Neural progenitor cell (in vitro differentiated cells): ENCODE measurements around the gene PRKCE.

Source experiments
- CTCF ChIP-seq: fragments of 200-600 bp; sonication (generic); IDR thresholded peaks from 2 replicates; pipeline ENCODE4 v1.5.1; 2017; ENCODE audit warnings: antibody characterized with exemption, mild to moderate bottlenecking
- EZH2 ChIP-seq: fragments of 200-600 bp; sonication (generic); IDR thresholded peaks from 2 replicates; pipeline ENCODE4 v1.6.1; 2017; ENCODE audit warnings: antibody characterized with exemption, mild to moderate bottlenecking, moderate library complexity
- EZH2phosphoT487 ChIP-seq: fragments of 200-600 bp; sonication (generic); IDR thresholded peaks from 2 replicates; pipeline ENCODE4 v1.6.1; 2017; ENCODE audit warnings: antibody characterized with exemption

- TF ChIP-seq CTCF (no peak), EZH2phosphoT487 (no peak), EZH2 (no peak)
Measured at GRCh38 chr2:45612731-45613130, 38.7 kb upstream of the PRKCE start.
